Measurements from ENCODE around the gene ACTL8. TPM values are rescaled to one million over a fixed set of nuclear protein-coding genes. Genes with fewer than 3 reads are reported as not detected.

ACTL8 gene
- total RNA-seq, 1 experiment from 2014 or later, result not detected

DNA sequence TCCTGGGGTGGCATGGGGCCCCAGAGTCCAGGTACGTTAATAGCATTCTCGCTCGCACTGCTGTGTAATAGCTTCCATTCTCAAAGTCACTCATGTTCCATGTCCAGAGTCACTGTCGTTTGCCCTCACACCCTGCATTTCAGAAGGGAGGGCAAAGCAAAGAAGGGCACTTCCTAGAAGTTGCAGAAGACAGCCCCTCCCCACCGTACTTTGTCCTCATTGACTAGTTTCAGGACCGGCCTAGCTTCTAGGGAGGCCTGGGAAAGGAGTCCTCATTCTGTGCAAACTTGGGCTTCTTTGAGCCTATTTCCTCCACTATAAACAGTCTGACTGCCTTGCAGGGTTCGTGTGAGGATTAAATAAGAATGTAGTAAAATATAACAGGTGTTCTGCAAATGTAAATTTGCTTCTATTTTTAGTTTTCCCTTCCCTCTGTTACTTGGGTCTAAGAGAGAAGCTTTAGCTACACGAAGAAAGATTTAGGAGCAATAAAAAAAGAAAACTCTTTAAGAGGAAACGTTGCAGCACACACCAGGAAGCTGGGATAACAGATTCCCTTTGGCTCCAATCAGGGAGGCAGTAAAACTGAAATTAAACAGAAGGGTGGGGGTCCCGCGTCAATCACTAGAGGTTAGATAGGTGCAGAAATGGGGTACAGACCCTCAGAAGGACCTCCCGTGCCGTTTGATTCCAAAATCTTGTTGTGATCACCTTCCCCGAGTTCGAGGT lies 40.1 kb downstream of the ACTL8 start:
- Histone ChIP-seq H3K36me3 (ENCODE audit: control insufficient read depth, insufficient read depth, low read length) (no peaks in the 10 kb centered on the region), H3K9me3 (ENCODE audit: control insufficient read depth, insufficient read depth, low read depth, low read length) (no peaks in the 10 kb centered on the region), H3K27me3 (ENCODE audit: control insufficient read depth, insufficient read depth, low read length) (peaks cover 17% of the 10 kb centered on the region), H3K27ac (ENCODE audit: low read length) (no peak overlapping the region), H3K4me1 (ENCODE audit: control insufficient read depth, insufficient read depth, low read length) (no peaks in the 10 kb centered on the region), H3K4me3 (ENCODE audit: low read depth in 2 of 2, low read length in 2 of 2) (no peak overlapping the region)
- ChIA-PET POLR2A (no interaction called here), CTCF (interaction anchor here (0.7 kb wide), 1 partner anchor 66 kb away, joined by 4 read pairs; no protein-coding TSS in a partner anchor)
- TF ChIP-seq POLR2AphosphoS5 (IDR thresholded peaks at IDR 0.05; ENCODE audit: low read depth, low read length), result no peak
- no peak for TF ChIP-seq TCF7L2 (IDR thresholded peaks at IDR 0.05; ENCODE audit: low read depth, low read length)
- TF ChIP-seq, protein P1, sequence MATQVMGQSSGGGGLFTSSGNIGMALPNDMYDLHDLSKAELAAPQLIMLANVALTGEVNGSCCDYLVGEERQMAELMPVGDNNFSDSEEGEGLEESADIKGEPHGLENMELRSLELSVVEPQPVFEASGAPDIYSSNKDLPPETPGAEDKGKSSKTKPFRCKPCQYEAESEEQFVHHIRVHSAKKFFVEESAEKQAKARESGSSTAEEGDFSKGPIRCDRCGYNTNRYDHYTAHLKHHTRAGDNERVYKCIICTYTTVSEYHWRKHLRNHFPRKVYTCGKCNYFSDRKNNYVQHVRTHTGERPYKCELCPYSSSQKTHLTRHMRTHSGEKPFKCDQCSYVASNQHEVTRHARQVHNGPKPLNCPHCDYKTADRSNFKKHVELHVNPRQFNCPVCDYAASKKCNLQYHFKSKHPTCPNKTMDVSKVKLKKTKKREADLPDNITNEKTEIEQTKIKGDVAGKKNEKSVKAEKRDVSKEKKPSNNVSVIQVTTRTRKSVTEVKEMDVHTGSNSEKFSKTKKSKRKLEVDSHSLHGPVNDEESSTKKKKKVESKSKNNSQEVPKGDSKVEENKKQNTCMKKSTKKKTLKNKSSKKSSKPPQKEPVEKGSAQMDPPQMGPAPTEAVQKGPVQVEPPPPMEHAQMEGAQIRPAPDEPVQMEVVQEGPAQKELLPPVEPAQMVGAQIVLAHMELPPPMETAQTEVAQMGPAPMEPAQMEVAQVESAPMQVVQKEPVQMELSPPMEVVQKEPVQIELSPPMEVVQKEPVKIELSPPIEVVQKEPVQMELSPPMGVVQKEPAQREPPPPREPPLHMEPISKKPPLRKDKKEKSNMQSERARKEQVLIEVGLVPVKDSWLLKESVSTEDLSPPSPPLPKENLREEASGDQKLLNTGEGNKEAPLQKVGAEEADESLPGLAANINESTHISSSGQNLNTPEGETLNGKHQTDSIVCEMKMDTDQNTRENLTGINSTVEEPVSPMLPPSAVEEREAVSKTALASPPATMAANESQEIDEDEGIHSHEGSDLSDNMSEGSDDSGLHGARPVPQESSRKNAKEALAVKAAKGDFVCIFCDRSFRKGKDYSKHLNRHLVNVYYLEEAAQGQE (IDR thresholded peaks at IDR 0.05; ENCODE audit: insufficient read depth in 1 of 2, low read depth in 2 of 2, low read length in 1 of 2), result no peak
- no peak for TF ChIP-seq SIN3A (IDR thresholded peaks at IDR 0.05; ENCODE audit: borderline replicate concordance, insufficient read depth, low read depth, low read length)
- TF ChIP-seq, protein P2, sequence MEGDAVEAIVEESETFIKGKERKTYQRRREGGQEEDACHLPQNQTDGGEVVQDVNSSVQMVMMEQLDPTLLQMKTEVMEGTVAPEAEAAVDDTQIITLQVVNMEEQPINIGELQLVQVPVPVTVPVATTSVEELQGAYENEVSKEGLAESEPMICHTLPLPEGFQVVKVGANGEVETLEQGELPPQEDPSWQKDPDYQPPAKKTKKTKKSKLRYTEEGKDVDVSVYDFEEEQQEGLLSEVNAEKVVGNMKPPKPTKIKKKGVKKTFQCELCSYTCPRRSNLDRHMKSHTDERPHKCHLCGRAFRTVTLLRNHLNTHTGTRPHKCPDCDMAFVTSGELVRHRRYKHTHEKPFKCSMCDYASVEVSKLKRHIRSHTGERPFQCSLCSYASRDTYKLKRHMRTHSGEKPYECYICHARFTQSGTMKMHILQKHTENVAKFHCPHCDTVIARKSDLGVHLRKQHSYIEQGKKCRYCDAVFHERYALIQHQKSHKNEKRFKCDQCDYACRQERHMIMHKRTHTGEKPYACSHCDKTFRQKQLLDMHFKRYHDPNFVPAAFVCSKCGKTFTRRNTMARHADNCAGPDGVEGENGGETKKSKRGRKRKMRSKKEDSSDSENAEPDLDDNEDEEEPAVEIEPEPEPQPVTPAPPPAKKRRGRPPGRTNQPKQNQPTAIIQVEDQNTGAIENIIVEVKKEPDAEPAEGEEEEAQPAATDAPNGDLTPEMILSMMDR (IDR thresholded peaks at IDR 0.05), result no peak
- in situ Hi-C loops (cut with HindIII; ENCODE audit: low pct_unique_long_range_greater_than_20kb, low sequenced_read_pairs), result no loop called here
- no TSS peak for BruUV-seq (replicated peaks)
- ATAC-seq, result no peak
- no peak for DNase-seq (ENCODE audit: low read depth, low spot score)
- intact Hi-C loops (cut with micrococcal nuclease; ENCODE audit: unreplicated experiment), result no loop called here

GRCh38 chr1:17795836-17796645 lies 40.9 kb downstream of the ACTL8 start:
- in situ Hi-C loops (cut with HindIII; ENCODE audit: low pct_unique_long_range_greater_than_20kb, low sequenced_read_pairs), result no loop called here
- ChIA-PET POLR2A (no interaction called here), CTCF (interaction anchor here (0.7 kb wide), 1 partner anchor 66 kb away, joined by 4 read pairs; no protein-coding TSS in a partner anchor)
- H3K9me3 ChIP-seq (ENCODE audit: control insufficient read depth, insufficient read depth, low read depth, low read length), result no peaks in the 10 kb centered on the region
- intact Hi-C loops (cut with micrococcal nuclease; ENCODE audit: unreplicated experiment), result no loop called here
- ATAC-seq, result no peak
- H3K4me1 ChIP-seq (ENCODE audit: control insufficient read depth, insufficient read depth, low read length), result no peaks in the 10 kb centered on the region
- no peak overlapping the region for H3K27ac ChIP-seq (ENCODE audit: low read length)
- no TSS peak for BruUV-seq (replicated peaks)
- H3K4me3 ChIP-seq (ENCODE audit: low read depth in 2 of 2, low read length in 2 of 2), result no peak overlapping the region
- no peaks in the 10 kb centered on the region for H3K36me3 ChIP-seq (ENCODE audit: control insufficient read depth, insufficient read depth, low read length)
- DNase-seq (ENCODE audit: low read depth, low spot score), result no peak
- peaks cover 17% of the 10 kb centered on the region for H3K27me3 ChIP-seq (ENCODE audit: control insufficient read depth, insufficient read depth, low read length)
- TF ChIP-seq SIN3A (IDR thresholded peaks at IDR 0.05; ENCODE audit: borderline replicate concordance, insufficient read depth, low read depth, low read length) (no peak), TCF7L2 (IDR thresholded peaks at IDR 0.05; ENCODE audit: low read depth, low read length) (no peak)
- TF ChIP-seq, protein P2 (IDR thresholded peaks at IDR 0.05), result no peak

Data from Panc1 (cell line).